Measurements from ENCODE around the gene MSH2. TPM values are rescaled to one million over a fixed set of nuclear protein-coding genes. Genes with fewer than 3 reads are reported as not detected.
A peak's percentile ranks its signal among the peaks of the same experiment; 100 is the strongest.

MSH2 gene
- total and polyA plus RNA-seq, 2 of the 13 experiments (the other 11 are each of a cell fraction or from before 2014, with no cell fraction given): 19.9 to 76.3 TPM

- Histone ChIP-seq H4K20me1 (ENCODE audit: insufficient read depth, low read length) (no peaks in the 10 kb centered on the region), H3K9ac (ENCODE audit: insufficient read depth, low read depth, low read length) (no peak overlapping the region), H3K4me2 (ENCODE audit: low read depth, low read length) (no peak overlapping the region), H3K9me3 (ENCODE audit: low read length) (peaks cover 22% of the 10 kb centered on the region), H3K27ac (ENCODE audit: extremely low read length, insufficient read depth, low read length) (no peak overlapping the region), H3K79me2 (ENCODE audit: insufficient read depth, low read length) (no peaks in the 10 kb centered on the region), H3K36me3 (replicated peaks in 1 of 2; ENCODE audit: control insufficient read depth in 1 of 2, insufficient read depth in 2 of 2, low read length in 2 of 2) (no peaks in the 10 kb centered on the region), H3K4me3 (replicated peaks in 1 of 3; ENCODE audit: insufficient read depth in 1 of 3, low read depth in 2 of 3, low read length in 3 of 3) (no peak overlapping the region), H2AFZ (ENCODE audit: low read length) (no peak overlapping the region), H3K27me3 (ENCODE audit: control insufficient read depth in 1 of 2, insufficient read depth in 2 of 2, low read length in 2 of 2) (no peaks in the 10 kb centered on the region; a peak in 1 of 5 replicates), H3K4me1 (ENCODE audit: insufficient read depth, low read length) (no peaks in the 10 kb centered on the region)
- POLR2A ChIA-PET: no interaction called here
- no peak for DNase-seq (ENCODE audit: low spot score)
- WGBS (ENCODE audit: low lambda C conversion rate): 26% methylated on average over 7 of the region's 8 CpGs
- in situ Hi-C loops (cut with HindIII; ENCODE audit: extremely low pct_ligation_motif_present, low pct_unique_long_range_greater_than_20kb) (no loop called here), intact Hi-C loops (cut with micrococcal nuclease; ENCODE audit: unreplicated experiment) (no loop called here)
- CTCF ChIA-PET (ENCODE audit: low intra/inter-chr PET ratio, low total read pairs): no interaction called here
- FAIRE-seq: no peak
- no TSS peak for BruUV-seq (replicated peaks)
- ATAC-seq: peak; percentile 23; the same call in 1 of the 3 replicates
- TF ChIP-seq ZSCAN21 (CRISPR knock-in tag; IDR thresholded peaks at IDR 0.05; ENCODE audit: borderline replicate concordance) (no peak), ZNF432 (CRISPR knock-in tag; IDR thresholded peaks at IDR 0.05; ENCODE audit: borderline replicate concordance) (no peak), TAF15 (IDR thresholded peaks at IDR 0.05; ENCODE audit: low read depth, low read length, poor library complexity, severe bottlenecking) (no peak), NFE2L2 (IDR thresholded peaks at IDR 0.05; ENCODE audit: low read length) (no peak), ZGPAT (CRISPR knock-in tag; IDR thresholded peaks at IDR 0.05) (no peak), SALL2 (CRISPR knock-in tag; IDR thresholded peaks at IDR 0.05) (no peak), SPEN (CRISPR knock-in tag; IDR thresholded peaks at IDR 0.05; ENCODE audit: low read depth) (no peak), RAD51 (IDR thresholded peaks at IDR 0.05; ENCODE audit: borderline replicate concordance) (no peak), LRRFIP1 (CRISPR knock-in tag; conservative IDR thresholded peaks at IDR 0.05) (no peak), RNF219 (CRISPR knock-in tag; IDR thresholded peaks at IDR 0.05) (no peak), HHEX (CRISPR knock-in tag; IDR thresholded peaks at IDR 0.05) (no peak), LBX2 (CRISPR knock-in tag; IDR thresholded peaks at IDR 0.05; ENCODE audit: borderline replicate concordance) (no peak), ZNF350 (CRISPR knock-in tag; IDR thresholded peaks at IDR 0.05; ENCODE audit: borderline replicate concordance, low read depth) (no peak), TRAFD1 (CRISPR knock-in tag; IDR thresholded peaks at IDR 0.05; ENCODE audit: borderline replicate concordance) (no peak), YY1 (IDR thresholded peaks at IDR 0.05; ENCODE audit: insufficient read depth, insufficient replicate concordance, low read depth, low read length) (no peak), ZFP90 (CRISPR knock-in tag; IDR thresholded peaks at IDR 0.05; ENCODE audit: borderline replicate concordance) (no peak)
Measured at GRCh38 chr2:47503481-47504070, 100.6 kb downstream of the MSH2 start.
